Osteocyte (in vitro differentiated cells): ENCODE data around the gene CBX3. TPM values are rescaled to one million over a fixed set of nuclear protein-coding genes. Genes with fewer than 3 reads are reported as not detected.

Source experiments
- DNase-seq: peaks from one replicate; pipeline ENCODE4 v3.0.0; 2021; ENCODE audit warnings: mixed read lengths; ENCODE audit not compliant: unreplicated experiment; ENCODE audit errors: extremely low spot score
- H3K27ac Mint-ChIP-seq: one replicate; pipeline ENCODE4 v1.8.0; 2021; ENCODE audit warnings: mild to moderate bottlenecking, mixed read lengths; ENCODE audit not compliant: unreplicated experiment
- H3K27me3 Mint-ChIP-seq: one replicate; pipeline ENCODE4 v1.8.0; 2021; ENCODE audit warnings: mixed read lengths; ENCODE audit not compliant: unreplicated experiment
- H3K36me3 Mint-ChIP-seq: one replicate; pipeline ENCODE4 v1.8.0; 2021; ENCODE audit warnings: mixed read lengths; ENCODE audit not compliant: unreplicated experiment
- H3K4me1 Mint-ChIP-seq: one replicate; pipeline ENCODE4 v1.8.0; 2021; ENCODE audit warnings: mixed read lengths; ENCODE audit not compliant: unreplicated experiment
- H3K4me3 Mint-ChIP-seq: one replicate; pipeline ENCODE4 v1.8.0; 2021; ENCODE audit warnings: mild to moderate bottlenecking, moderate library complexity, mixed read lengths; ENCODE audit not compliant: unreplicated experiment
- H3K9me3 Mint-ChIP-seq: one replicate; pipeline ENCODE4 v1.8.0; 2021; ENCODE audit warnings: mixed read lengths; ENCODE audit not compliant: unreplicated experiment
- total RNA-seq: library from RNA; stranded (reverse); gene quantifications from 2 replicates; pipeline ENCODE4 v1.2.1, GENCODE V29; 2021
- TF ChIP-seq, protein P1 (sequence below): fragments of 200-600 bp; sonication (generic); IDR thresholded peaks from 2 replicates; pipeline ENCODE4 v1.5.0; 2021; ENCODE audit warnings: antibody characterized with exemption, mild to moderate bottlenecking, moderate library complexity

Gene CBX3
- total RNA-seq, 1 donor from 2014 or later, result 133 TPM

DNA sequence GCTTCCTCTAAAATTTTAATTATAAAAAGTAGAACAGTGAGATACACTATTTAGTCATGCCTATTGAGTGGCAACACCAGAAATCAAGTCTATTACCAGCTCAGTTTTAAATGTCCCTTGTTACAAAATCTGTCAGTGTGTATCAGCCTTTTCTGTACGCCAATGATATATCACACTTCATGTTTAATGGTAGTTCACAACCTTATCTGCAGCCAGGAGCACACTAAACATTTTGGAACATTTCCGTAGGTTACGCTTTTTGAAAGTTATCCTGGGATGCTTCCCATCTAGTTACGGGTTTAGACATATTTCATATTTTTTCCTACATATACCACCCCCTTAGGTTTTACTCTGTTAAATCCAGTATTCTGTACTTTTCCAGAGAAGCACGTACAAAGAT lies 6.4 kb upstream of the CBX3 start:
- Mint-ChIP-seq H3K9me3 (no peaks in the 10 kb centered on the region), H3K4me3 (peak overlapping the region; percentile 14), H3K4me1 (peaks cover 56% of the 10 kb centered on the region), H3K27ac (no peak overlapping the region), H3K27me3 (no peaks in the 10 kb centered on the region), H3K36me3 (peaks cover 91% of the 10 kb centered on the region)
- DNase-seq, result no peak
- TF ChIP-seq, protein P1, sequence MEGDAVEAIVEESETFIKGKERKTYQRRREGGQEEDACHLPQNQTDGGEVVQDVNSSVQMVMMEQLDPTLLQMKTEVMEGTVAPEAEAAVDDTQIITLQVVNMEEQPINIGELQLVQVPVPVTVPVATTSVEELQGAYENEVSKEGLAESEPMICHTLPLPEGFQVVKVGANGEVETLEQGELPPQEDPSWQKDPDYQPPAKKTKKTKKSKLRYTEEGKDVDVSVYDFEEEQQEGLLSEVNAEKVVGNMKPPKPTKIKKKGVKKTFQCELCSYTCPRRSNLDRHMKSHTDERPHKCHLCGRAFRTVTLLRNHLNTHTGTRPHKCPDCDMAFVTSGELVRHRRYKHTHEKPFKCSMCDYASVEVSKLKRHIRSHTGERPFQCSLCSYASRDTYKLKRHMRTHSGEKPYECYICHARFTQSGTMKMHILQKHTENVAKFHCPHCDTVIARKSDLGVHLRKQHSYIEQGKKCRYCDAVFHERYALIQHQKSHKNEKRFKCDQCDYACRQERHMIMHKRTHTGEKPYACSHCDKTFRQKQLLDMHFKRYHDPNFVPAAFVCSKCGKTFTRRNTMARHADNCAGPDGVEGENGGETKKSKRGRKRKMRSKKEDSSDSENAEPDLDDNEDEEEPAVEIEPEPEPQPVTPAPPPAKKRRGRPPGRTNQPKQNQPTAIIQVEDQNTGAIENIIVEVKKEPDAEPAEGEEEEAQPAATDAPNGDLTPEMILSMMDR, result no peak

DNA sequence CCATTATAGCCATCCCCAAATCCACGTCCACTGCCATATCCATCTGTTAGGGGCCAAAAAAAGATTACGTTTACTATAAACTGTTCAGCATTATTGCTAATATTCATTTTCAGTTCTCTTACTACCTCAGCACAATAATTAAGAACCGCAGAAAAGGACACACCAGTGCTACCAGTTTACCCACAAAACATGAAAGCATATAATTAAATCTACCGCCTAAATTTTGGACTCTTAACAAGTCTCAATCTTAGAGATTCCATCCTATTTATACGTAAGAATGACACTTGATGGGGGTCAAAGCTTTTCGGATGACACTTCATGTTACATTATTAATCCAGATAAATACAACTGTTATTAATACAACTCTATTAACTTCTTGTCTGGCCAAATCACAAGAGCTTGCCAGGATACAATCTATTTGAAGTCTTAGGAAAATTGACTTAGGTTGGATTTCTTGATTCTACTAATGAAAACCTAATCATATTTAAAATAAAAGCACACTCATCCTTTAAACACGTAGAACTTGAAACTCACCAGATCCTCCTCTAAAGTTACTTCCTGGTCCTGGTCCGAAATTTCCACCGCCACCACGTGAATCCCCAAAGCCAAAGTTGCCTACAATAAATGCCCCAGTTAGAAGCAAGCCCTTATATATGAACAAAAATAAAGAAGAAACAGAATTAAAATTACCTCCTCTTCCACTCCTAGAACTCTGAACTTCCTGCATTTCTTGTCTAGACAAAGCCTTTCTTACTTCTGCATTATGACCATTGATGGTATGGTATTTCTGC lies 5.5 kb upstream of the CBX3 start:
- peaks cover 52% of the 10 kb centered on the region for H3K4me1 Mint-ChIP-seq
- peaks cover 85% of the 10 kb centered on the region for H3K36me3 Mint-ChIP-seq
- no peaks in the 10 kb centered on the region for H3K27me3 Mint-ChIP-seq
- H3K9me3 Mint-ChIP-seq, result no peaks in the 10 kb centered on the region
- DNase-seq, result no peak
- TF ChIP-seq, protein P1, result no peak
- H3K27ac Mint-ChIP-seq, result peak overlapping the region; percentile 53
- H3K4me3 Mint-ChIP-seq, result peak overlapping the region; percentile 71

- peak overlapping the region; percentile 53 for H3K27ac Mint-ChIP-seq
- peaks cover 46% of the 10 kb centered on the region for H3K4me1 Mint-ChIP-seq
- H3K9me3 Mint-ChIP-seq, result no peaks in the 10 kb centered on the region
- DNase-seq, result no peak
- peaks cover 71% of the 10 kb centered on the region for H3K36me3 Mint-ChIP-seq
- H3K27me3 Mint-ChIP-seq, result no peaks in the 10 kb centered on the region
- peak overlapping the region; percentile 99 for H3K4me3 Mint-ChIP-seq
- TF ChIP-seq, protein P1, result no peak
Measured at GRCh38 chr7:26197153-26198115, 4.1 kb upstream of the CBX3 start.

GRCh38 chr7:26198133-26198780 lies 3.3 kb upstream of the CBX3 start:
- TF ChIP-seq, protein P1, result peak; percentile 74
- Mint-ChIP-seq H3K27me3 (no peaks in the 10 kb centered on the region), H3K4me3 (peak overlapping the region; percentile 99), H3K4me1 (peaks cover 47% of the 10 kb centered on the region), H3K9me3 (no peaks in the 10 kb centered on the region), H3K27ac (peak overlapping the region; percentile 100), H3K36me3 (peaks cover 65% of the 10 kb centered on the region)
- DNase-seq, result no peak
